Stimulated activated CD4-positive, alpha-beta T cell treated with anti-CD3 and anti-CD28 coated beads, Interleukin-4, amount 100 ng/mL, for 24 hours (primary cell): Measurements from ENCODE around the gene MXI1.
"Not testable (repeated sequence)": the region's sequence is repeated elsewhere in the genome, so short reads cannot be mapped to it uniquely, and the experiment has no call there.

Experiments
- DNase-seq: peaks from one replicate; pipeline ENCODE4 v3.0.0-alpha.2; 2020

The MXI1 gene

DNA sequence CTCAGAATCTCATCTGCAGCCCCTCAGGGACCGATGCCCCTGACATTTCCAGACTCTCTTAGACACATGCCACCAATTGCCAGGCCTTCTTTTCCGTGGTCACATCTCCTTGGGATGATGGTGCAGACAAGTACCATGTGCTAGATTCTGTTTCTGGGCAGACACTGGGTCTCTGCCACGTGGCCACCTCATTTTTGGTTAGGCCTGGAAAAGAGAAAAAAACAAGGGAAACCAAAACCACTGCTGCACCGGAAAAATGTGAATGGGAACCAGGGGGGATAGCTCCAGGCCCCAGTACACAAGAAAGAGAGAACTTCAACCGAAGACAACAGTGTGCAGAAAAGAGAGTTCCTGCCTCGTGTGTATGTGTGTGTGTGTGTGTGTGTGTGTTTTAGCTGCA, 23.0 kb upstream of the MXI1 start:
- DNase-seq, result no peak

DNA sequence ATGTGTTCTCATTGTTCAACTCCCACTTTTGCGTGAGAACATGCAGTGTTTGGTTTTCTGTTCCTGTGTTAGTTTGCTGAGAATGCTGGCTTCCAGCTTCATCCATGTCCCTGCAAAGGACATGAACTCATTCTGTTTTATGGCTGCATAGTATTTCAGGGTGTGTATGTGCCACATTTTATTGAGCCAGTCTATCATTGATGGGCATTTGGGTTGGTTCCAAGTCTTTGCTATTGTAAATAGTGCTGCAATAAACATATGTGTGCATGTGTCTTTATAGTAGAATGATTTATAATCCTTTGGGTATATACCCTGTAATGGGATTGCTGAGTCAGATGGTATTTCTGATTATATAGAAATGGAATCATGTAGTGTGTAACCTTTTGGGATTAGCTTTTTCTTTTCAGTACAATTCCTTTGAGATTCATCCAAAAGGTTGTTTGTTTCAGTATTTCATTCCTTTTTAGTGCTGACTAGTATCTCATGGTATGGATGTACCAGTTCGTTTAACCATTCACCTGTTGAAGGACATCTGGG, 21.7 kb upstream of the MXI1 start:
- DNase-seq, result not testable (repeated sequence)

DNA sequence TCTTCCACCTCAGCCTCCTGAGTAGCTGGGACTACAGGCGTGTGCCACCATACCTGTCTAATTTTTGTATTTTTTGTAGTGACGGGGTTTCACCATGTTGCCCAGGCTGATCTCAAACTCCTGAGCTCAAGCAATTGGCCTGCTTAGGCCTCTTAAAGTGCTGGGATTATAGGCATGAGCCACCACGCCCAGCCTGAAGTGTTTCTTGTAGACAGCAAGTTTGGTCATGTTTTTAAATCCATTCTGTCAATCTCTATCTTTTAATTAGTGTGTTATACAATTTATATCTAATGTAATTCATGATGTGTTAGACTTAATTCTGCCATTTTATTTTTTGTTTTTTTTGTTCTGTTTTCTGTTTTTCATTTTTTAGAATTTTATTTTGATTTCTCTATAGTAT, 17.2 kb upstream of the MXI1 start:
- no peak for DNase-seq

DNA sequence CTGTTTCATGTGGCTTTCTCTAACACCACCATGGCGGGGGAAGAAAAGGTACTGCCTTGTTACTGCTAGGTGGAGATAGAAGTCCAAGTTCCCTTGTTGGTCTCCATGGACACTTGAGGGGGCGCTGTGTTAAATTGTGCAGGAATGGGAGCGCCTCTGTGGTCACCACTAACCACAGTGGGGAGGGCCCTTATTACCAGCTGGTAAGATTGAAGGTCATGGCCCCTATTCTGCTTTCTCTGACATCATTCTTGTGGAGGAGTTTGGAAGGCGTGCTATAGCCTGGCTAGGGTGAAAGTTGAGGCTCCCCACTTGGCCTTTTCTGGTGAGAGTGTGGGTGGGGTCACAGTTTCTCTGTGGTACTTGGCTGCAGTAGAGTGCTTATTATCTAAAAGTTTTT, 14.9 kb upstream of the MXI1 start:
- no peak for DNase-seq

DNA sequence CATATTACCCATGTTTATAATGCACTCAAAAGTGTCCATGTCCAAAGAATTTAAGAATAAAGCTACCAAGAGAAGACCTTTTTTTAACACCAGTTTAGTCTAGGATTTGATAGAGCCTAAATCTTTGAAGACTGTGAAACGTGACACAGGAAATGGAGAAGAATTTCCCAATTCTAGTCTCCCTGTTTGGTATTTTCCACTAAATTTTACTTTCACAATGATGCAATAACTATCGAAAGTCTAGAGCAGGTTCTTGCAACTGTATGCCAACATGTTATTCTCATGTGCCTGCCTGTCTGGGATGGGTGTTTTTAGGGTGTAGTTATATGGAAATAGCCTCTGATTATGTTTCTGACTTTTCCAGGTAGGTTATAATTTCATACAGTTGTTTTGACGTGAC, 6.9 kb upstream of the MXI1 start:
- no peak for DNase-seq

DNA sequence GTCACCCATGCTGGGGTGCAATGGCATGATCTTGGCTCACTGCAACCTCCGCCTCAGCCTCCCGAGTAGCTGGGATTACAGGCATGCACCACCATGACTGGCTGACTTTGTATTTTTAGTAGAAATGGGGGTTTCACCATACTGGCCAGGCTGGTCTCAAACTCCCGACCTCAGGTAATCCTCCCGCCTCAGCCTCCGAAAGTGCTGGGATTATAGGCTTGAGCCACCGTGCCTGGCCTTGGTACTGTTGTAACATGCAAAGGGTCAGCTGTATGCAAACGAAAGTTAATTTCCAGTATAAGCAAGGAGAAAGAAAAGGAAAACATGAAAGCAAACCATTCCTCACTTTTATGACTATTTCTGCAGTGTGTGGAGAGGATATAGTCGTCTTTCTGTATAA, 6.4 kb upstream of the MXI1 start:
- not testable (repeated sequence) for DNase-seq

DNA sequence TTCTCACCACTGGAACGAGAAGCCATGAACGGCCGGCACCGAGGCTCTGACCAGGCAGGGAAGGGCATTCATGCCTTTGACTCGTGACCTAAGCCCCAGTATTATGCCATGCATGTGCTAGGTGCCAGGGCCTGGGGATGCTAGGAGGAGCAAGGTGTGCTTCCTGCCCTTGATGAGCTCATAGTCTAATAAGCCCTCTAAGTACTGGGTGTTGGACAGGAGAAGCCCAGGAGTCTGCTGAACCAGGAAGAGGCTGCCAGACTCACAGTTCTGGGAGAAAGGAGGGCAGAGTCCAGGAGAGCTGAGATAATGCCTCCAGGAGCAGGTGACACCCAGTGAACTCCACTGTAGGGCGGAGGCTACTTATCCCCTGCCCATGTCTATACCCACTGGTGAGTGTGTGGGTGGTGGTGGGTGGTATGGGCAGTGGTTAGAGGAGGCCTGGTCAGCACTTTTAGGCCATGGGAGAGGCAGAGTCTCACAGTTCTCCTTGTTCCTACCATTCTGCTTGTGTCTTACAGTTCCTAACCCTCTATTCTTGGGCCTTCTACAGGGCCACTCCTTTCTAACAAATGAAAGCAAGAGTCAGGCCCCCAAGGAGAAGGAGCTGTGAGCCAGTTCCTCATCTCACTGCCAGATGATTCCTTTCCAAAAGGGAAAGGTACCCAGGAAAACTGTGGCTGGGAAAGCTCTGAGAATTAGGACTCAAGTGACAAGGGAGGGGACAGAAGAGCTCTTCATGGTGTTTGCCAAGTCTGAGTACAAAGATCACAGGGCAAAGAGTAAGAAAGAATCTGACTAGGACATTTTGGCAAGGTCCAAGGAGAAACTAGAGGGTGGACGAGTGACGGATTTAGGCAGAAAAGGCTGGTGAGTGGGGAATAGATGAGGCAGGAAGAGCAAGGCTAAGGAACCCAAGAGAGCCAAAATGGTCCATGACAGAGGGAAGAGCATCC, 3.6 kb upstream of the MXI1 start:
- DNase-seq, result no peak

DNA sequence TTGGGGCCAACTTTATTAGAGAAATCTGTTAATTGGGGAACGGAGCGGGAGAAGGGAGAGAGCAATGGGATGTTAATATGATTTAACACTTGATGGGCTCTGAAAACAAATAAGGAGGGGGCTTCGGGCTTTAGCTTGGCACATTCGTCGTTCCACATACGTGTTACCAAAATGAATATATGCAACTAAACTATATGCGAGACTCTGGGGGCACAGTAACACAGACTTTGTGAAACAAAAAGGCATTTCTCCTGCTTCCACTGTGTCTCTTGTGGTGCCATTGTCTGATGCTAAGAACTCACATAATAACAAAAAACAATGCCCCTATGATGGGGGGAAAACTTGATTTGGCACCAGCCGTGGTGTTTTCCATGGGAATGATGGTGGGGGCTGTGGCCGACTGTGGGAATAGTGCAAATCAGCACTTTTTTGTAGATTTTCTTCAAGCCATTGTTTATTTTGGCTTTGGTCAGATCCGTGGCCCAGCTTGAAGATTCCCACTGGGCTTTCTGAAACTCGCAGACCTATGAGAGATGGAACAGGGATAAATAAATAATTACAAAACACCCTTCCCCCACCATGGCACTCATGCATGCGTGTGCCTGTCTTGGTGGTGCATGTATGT, 2.2 kb upstream of the MXI1 start:
- DNase-seq, result no peak

DNA sequence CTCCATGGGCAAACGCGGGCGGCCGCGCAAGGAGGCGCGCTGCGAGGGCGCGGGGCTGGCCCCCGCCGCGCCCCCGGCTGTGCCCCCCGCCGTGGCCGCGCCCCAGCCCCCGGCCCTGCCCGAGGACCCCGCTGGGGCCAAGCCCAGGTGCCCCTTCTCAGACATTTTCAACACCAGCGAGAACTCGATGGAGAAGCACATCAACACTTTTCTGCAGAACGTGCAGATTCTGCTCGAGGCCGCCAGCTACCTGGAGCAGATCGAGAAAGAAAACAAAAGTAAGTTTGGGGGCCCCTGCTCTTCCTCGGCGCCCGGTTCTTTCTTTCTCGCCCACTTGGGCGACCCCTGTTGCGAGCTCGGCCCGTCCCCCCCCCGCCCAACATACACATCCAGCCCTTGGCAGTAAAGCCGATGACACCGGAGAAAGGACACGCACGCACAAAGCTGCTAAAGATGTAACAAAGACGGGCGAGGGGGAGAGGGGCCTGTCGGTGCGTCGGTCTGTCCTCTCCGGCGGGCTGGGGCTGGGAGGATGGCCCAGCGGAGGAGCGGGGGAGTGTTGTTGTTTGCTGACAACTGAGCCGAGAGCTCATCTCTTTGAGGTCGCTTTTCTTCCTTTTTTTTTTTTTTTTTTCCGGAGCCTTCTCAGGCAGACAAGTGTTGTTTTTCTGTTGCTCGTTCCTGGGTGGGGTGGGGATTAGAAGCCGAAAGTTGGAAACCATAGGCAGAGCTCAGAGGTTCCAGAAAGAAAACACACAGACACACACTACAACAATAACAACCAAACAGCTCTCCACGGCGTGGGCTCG, 604 bp downstream of the MXI1 start:
- DNase-seq, result peak; percentile 41

DNA sequence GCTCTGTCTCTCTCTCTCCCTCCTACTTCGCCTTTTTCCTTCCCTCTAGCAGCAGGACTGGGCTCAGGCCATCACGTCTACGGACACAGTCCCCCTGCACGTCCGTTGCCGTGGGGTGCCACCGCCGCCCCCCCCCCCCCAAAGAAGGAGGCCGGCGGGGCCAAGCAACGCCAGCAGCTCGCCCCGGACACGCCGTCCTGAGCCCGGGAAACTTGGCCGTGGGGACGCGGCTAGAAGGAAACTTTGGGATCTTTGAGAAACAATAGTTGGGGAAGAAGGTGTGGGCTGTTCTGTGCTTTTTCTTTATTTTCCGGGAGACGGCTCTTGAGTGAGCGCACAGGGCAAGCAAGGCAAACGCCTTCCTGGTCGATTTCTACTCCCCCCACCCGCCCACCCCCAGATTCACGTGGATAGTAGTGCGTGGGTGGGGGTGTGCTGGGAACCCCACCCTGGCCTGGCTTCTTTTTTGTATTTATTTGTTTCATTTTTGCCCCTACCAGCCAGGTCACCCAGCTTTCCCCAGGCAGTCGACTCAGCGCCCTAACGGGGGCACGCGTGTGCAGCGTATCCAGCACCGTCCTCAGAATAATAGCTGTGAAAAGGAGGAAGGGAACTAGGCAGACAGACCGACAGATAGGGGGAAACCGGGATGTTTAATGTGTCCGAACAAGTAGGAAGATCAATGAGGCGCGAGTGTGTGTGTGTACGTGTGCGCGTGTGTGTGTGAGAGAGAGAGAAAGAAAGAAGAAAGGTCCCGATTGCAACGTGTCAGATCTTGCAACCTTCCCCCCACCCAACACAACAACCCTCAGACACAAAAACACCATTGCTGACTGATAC, 1.4 kb downstream of the MXI1 start:
- DNase-seq, result peak; percentile 32

DNA sequence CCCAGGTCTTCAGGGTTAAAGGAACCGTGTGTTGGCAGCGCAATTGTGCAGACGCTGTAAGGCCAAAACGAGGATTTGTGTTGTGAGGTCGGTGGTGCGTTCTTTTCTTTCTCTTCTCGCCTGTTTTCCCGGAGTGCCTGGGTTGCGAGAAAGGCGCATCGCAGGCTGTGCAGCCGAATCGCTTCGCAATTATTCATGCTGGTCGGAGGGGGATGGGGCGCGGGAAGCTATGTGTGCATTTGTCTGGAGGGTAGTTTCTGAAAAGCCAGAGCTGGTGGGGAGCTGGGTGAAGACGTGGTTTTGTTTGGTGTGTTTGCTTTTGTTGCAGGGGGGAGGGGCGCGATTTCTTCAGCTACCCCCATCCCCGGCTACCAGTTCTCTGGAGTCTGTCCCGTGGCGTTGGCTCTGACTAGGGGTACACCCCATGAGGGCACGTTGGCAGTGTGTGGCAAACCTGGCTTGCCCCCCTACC, 2.1 kb downstream of the MXI1 start:
- DNase-seq, result peak; percentile 66

DNA sequence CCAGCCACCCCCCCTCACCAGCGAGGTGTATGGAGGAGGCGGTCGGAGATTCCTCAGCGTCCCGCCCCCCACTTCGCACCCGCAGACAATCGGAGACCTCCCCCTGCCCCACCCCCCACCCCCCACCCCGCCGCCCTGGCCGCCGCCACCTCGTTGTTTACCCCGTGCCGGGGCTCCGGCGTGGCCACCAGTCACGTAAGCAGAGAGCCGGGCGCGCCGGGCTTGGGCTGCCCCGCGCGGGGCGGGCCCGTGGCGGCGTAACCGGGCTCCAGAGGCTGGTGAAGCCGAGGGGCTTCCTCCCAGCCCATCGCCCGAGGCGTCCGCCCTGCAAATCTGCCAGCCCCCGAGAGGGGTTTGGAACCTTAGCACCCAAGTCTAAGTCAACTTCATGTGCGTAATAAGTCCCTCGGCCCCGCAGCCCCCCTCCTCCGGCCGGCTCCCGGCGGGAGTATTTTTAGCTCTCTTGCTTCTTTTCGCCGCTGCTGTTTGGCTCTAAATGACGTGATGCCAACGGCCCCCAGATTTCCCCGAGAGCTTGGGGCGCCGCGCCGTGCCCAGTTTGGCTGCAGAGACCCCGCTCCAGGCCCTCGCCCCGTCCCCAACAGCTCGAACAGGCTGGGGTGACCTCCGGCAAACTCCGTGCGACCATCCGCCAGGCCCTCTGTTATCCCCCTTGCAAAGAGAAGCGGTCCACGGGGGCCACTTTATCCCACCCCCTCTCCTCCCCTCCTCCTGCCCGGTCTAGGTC, 2.7 kb downstream of the MXI1 start:
- peak; percentile 37 for DNase-seq

DNA sequence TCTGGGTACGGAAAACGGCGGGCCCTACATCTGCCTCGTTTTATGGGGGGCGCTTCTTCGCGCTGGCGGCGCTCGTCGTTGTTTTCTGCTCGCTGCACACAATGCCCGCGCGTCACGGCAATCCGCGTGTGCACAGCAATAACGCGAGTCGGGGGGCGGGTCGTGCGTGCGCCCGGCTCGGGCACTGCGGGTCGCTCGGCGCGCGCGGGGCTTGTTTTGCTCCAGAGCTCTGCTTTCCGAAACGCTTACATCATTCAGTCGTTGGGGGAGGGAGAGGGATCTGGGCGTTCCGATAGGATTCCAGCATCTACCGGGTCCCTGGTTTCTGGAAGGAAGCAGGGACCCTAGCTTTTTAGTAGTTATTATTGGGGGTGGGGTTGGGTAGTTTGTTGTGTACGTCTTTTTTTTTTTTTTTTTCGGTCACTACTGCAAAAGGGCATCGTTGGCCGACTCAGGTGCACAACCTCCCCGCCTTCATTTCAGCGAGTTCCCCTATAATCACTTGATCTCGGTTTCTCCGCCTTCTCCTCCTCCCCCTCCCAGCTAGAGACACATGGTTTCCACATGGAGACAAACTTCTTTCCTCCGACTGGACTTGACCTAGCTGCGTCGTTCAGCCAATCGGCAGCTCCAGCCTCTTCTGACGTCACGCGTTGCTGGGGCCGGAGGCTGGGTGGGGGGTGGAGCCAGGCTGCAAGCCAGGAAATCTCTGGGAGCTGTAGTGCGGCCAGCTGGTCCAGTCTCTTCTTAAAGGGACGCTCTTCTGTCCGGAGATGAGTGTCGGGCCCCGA, 3.5 kb downstream of the MXI1 start:
- peak; percentile 94 for DNase-seq

DNA sequence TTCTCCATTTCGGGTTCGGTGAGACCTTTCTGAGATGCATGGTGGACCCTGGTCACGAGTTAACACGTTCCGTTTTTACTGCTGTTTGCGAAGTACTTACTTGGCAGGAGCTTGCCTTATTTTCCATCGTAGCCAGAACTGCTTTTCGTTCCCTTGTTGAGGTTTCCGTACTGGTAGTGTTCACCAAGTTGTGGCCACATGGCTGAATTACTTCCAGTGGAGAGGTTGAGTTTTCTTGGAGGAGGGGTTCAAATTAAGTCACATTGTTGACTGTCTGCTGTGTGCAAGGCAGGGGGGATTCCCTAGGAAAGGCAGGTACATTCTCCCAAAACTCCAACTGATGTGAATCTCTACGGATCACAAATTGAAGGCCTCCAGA, 4.0 kb downstream of the MXI1 start:
- no peak for DNase-seq

DNA sequence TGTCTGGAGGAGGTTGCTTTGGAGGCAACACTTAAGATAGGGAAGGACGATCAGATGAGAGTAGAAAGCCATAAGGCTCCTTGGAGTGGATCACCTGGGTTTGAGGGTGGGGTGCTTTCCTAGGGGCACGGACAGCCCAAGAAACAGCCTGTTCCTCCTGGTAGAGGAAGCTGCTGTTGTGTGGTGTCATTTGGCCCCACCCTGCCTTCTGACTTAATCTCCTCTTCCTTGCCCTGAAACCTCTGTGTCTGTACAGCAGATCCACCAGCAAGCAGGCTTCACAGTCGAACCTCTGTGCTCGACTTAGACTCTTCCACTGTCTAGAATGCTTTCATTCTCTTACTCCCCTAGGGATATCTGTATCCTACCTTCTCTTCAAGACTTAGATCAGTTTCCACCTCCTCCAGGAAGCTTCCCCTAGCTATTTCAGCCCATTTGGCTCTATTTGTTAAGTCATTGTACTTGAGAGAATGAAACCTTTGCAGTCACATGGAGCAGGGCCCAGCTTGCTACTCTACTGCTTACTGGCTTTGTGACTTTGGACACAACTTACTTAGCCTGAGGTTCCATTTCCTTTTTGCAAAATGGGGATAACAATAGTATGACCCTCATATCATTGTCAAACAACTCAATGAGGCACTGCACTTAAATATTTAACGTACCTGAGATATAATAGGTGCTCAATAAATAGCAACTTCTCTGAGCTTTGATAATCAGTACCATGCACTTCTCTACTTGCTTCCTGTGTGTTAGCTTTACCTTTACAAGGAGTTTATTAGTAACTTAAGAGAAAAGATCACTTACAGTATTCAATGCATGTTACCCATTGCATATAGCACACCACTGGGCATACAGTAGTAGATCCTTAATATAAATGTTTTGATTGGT, 5.0 kb downstream of the MXI1 start:
- peak; percentile 36 for DNase-seq

DNA sequence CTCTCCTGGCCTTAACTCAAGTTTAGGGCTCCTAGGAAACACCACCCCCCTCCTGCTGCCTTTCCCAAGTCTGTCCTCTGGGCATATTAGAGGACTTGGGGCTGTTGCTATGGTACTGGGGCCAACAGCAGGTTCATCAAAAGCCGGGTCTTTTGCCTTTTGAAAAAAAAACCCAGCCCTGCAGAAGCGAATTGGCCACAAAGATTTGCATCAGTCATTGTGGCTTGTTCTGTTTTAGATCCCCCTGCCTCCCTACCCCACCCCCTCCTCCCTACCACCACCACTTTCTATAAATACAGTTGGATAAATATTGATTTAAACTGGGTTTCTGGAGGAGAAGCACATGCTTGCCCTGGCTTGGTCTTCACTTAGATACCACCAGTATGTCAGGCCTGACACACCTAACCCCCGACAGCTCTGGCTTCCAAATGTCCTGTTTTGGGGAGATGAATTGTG, 7.0 kb downstream of the MXI1 start:
- no peak for DNase-seq

DNA sequence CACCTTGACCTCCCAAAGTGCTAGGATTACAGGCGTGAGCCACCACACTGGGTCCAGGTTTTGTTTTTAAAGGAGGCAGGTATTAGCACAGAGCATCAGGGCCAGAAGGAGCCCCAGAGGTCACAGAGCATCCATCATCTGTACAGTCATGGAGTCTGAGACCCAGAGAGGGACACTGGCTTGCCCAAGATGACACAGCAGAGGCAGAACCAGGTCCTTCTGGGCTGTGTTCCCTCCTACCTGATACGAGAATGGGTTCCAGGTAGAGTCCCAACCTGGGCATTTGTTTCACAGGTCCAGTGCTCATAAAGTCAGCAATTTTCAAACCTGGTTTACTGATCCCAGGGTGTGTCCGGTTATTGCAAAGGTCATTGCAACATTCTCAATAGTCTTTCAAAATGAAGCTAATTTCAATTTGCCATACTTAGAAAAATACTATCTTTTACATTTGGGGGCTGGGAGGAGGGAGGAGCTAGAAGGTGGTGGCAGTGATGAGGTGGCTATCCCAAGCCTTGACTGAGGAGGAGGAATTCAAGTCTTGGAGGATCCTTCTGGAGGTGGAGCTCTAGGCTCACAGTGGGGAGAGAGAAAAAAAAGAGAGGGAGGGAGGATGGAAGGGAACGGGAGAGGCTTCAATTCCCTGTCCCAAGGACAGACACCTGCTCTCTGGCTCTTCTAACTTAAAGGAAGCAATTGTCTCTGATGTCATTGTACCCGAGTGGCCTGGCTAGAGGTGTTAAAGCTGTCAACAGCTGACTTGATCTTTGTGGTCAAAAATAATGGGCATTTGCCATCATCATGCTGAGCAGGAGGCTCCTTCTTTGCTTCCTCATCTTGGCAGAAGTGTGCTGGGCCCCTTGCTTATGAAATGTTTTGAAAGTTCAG, 8.1 kb downstream of the MXI1 start:
- no peak for DNase-seq

DNA sequence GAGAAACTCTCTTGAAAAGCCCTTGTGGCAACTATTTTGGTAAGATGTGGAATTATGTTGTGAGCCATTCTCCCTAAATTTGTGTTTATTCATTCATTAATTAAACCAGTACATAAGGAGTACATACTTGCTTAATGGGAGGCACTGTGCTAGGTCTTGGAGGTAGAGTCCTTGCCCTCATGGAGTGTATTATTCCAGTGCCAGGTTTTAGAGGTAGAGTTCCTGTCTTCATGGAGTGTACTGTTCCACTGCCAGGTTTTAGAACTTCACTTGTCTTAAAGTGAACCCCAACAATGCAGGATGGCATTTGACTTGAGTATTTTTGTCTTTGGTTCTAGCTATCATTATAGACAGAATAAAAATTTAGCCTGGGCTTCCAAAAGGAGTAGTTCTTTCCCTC, 8.8 kb downstream of the MXI1 start:
- no peak for DNase-seq
